NCI-H748 treated with DMSO at 0.1 percent for 48 hours (cell line): ENCODE measurements around the gene MORN1.

ENCODE experiments used
- DNase-seq: peaks from one replicate; lab custom pipeline; 2025; lab: John Stamatoyannopoulos, UW

The MORN1 gene

GRCh38 chr1:2352341-2352896, 38.9 kb downstream of the MORN1 start:
- DNase-seq = no peak

DNA sequence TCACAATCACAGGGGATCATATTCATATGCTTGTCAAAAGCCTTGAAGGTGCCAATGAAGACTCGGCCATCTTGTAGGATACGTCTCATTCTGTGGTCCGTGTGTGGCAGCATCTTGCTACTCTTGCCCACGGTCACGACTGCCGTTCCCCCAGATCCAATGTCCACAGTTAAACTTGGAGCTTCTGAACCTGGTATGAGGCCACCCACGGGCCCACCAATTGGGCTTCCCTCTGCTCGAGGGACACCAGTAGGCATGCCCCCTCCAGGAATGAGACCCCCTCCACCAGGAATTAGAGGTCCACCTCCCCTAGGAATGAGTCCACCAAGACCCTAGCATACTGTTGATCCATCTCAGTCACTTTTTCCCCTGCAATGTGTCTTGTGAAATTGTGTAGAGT, 39.6 kb downstream of the MORN1 start:
- DNase-seq = no peak

DNA sequence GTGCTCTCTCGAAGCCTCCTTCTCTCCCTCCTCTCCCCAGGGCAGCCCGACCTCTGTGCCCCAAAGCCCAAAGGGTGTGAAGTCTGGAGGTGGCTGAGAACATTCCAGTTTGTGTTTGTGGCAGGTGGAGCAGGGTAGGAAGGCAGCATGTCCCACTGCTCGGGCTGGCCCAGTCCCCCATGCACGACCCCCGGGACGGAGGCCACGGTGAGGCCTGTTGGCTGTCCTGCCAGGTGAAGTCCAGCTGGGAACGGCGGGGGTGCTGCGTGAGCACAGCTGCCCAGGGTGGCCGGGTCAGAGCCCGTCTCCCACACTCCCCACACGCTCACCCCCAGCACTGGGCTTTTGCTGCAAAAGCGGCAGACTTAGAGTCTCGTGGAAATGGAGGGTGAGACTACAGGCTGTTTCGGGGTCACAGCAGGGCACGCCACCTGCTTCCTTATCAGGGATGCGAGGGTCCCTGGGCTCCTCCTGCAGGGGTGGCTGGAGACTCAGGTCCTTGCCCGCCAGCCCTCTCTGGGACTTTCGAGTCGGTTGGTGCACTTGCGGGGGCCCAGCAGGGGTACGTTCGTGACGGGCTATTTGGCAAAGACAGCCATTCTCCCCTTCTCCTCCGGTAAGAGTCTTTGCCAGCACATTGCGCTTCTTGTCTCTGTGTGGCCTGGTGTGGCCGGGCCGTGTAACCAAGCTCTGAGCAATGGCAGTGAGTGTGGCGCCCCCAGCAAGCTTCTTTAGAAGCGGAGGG, 40.3 kb downstream of the MORN1 start:
- no peak for DNase-seq

- no peak for DNase-seq
These were observed 40.9 kb downstream of the MORN1 start for GRCh38 chr1:2350501-2350900.

DNA sequence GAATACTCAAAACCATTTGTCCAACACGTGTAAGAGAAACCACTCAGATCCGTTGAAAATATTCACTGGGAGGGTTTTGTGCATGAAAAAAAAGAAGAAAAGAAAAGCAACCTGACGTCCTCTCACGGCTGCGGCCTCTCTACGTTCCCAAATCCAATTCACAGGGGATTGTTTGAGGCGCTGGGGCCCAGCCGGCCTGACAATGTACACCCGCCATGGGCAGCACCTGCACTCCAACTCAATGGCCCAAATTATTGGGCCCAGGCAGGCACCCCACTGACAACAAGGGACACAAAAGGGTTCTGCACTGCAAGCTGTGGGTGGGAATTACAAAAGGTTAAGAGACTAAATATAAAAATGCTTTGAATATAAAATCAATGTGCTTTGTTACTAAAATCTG, 41.5 kb downstream of the MORN1 start:
- DNase-seq = no peak

GRCh38 chr1:2348346-2349325, 42.7 kb downstream of the MORN1 start:
- DNase-seq = no peak

DNA sequence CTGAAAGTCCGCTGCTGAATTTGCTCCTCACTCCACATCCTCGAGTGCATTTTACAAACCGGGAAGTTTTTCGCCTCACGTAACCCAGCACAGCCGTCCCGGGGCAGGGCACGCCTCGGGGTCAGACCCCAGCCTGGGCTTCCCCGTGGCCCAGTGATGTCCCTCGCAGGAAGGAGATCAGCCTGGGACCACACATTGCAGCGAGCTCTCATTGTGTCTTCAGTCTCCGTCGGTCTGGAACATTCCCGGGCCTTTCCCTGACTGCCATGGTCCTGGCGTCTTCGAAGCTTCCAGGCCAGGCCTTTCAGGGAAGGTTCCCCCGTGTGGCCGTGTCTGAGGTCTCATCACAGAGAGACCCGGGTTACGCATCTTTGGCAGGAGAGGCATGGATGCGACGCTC, 43.5 kb downstream of the MORN1 start:
- DNase-seq = no peak

DNA sequence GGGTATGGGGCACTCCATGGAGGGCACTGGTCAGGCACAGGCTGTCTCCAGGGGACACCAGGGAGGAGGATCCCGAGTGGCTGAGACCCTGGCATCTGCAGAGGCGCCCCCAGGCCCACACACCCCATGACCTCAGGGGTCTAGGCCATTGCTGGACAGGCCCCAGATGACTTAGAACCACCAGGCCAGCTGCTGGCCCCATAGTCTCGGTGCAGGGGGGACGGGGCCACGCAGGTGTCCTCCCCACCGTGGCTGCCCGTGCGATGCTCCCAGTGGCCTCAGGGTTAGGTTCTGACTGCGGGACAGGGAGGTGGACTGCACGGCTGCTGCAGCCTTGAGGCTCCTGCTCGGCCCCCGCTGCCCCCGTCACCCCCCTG, 44.0 kb downstream of the MORN1 start:
- DNase-seq = no peak

GRCh38 chr1:2346691-2347408, 44.5 kb downstream of the MORN1 start:
- DNase-seq = no peak

GRCh38 chr1:2345297-2346075, 45.9 kb downstream of the MORN1 start:
- no peak for DNase-seq

DNA sequence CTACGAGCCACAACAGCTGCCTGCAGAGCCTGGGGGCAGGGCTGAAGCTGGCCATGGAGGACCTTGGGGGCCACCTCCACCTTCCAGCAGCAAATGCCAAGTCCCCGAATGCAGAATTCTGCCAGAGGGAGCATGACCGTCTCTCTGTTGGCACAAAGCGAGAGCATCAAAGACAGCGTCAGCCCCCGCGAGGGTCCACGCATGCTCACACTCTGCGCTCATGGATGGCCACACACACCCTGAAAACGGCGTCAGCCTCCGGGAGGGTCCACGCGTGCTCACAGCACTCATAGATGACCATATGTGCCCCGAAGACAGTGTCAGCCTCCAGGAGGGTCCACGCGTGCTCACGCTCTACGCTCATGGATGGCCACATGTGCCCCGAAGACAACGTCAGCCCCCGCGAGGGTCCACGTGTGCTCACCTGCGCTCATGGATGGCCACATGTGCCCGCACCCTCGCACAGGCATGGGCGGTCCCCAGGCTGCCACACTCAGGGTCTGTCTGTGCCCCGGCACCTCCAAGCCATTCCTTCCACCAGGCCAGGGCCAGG, 46.5 kb downstream of the MORN1 start:
- DNase-seq = no peak

DNA sequence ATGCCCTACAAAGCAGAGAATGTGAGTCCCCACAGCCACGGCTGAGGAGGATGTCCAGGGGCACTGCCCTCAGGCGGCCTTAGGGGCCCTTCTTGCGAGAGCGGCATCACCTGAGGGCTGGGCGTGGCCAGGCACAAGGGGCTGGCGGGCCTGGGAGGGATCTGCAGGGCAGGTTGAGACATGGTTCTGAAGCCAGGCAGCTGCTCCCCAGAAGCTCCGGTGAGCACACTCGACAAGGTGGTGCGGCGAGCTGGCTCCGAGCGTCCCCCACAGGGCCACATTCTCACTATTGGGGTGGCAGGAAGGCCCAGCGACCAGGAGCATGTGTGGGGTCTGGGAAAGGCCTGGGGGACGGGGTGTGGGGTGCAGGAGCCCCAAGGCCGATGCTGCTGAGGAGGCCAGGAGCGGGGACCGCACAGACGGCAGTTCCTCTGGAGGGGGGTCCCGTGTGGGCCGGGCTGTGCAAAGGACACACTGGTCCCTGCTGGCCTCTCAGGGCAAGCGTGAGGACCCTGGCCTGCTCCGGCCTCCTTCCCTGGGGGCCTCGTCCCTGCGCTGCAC, 47.2 kb downstream of the MORN1 start:
- no peak for DNase-seq

DNA sequence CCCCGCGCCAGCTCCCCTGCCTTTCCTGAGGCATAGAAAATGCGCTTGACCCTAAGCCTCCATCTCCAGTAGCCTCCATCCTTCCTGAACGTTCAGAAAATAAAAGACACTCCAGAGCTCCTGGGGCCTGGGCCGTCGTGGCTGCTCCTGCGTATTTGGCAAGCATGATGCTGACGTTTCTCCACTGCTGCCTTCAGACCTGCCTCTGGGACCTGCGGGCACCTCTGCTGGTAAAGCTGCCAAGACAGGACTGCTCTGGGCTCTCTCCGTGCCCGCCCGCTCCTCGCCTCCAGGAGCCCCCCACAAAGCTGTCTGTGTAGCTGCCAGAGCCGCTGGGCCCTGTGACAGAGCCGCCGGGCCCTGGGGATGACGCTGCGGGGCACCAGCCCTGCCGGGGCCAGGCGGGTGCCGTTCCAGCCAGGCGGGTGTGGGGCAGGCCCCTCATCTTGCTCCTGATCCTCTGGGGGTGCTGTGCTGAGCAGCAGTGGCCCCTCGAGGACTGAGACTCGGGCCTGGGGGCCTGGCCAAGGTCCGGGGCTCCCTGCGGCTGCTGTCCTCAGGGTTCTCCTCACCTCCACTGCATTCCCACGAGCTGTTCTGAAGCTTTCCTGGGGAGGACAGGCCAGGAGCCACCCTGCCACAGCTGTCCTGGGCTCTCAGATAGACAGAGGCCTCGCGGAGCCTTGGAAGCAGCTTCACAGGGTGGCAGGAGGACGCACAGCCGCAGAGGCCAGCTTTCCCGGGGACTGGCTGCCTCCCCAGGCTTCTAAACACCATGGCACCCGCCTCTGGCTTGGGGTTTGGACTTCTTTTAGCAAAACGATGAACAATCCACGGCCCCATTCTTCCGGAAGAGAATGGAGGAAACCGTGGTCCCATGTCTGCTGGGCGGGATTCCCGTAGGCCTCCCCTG, 48.1 kb downstream of the MORN1 start:
- DNase-seq = no peak

GRCh38 chr1:2342384-2343022, 48.9 kb downstream of the MORN1 start:
- DNase-seq = no peak

DNA sequence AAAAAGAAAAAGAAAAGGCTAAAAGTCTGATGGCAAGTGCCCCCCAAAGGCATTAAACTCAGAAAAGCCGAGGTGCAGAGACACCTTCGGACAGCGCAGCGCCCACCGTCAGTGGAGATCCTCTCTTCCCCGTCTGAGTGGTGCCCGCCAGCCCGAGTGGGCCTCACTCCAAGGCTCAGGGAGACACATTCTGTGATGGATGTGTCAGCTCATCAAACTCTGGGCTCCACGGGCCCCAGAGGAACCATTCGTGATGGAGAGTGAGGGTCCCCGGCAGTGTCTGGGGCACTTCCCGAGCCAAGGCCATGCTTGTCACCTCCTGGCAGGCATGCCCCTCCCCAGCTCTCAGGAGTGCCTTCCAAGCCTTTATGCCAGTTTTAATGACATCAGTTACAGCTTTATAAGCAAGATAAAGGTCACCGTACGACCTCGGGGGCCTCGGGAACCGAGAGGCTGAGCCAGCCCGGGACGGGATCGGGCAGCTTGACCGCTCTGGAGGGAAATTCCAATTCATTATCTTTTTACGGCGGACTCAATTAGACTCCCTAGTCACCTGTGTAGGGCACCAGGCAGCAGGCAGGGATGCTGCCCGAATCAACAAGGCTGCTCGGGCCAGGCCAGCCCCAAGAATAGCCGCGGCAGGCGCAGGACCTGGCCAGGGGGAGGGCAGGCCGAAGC, 49.5 kb downstream of the MORN1 start:
- no peak for DNase-seq

DNA sequence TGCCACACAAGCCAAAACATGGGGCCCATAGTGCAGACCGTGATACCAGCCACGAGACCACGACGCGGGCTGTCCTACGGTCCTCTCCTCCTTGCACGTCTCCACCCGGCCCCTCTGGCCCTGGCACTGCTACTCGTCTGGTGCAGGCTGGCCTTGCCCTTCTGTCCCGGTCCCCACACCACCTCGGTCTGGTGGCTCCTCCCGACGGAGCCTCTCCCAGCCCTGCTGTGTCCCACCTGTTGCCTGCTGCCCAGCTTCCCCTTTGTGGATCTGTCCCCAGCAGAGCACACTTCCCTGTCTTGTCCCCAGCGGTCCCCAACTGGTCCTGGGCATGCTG, 50.5 kb downstream of the MORN1 start:
- DNase-seq = no peak

DNA sequence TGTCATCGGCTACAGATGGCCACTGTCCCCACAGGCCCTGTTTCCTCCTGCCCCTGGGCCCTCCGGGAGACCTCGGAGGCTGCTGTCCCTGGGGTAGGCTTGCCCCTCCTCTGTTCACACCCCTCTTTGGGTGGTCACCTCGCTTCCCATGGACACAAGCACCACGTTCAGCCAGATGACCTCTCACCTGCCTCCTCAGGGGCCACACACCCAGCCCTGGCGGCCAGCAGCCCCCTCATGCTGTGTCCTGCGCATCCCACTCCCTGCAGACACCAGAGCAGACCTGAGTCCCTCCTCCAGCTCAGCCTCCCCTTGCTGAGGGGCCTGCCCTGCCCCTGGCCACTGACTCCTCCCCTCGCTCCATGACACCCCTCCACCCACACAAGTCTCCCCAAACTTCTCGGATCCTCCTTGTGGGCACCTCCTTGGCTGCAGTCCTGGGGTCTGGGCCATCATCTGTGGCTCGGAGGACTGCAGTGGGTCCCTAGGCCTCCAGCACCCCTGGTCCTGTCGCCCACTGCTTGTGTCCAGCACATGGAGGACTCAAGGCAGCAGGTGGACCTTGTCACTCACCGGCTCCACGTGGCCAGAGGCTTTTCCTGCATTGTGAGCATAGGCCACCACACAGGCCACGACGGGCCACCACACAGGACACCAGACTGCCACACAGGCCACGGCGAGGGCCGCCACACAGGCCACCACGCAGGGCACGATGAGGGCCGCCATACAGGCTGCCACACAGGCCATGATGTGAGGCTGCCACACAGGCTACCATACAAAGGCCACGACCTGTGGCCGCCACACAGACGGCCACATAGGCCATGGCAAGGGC, 51.1 kb downstream of the MORN1 start:
- DNase-seq = no peak
